Fibroblast of skin of scalp (primary cell): ENCODE results near the gene ADAMTS12. TPM values are rescaled to one million over a fixed set of nuclear protein-coding genes. Genes with fewer than 3 reads are reported as not detected.
"Not testable (repeated sequence)": the region's sequence is repeated elsewhere in the genome, so short reads cannot be mapped to it uniquely, and the experiment has no call there.

ENCODE experiments used
- DNase-seq: peaks from one replicate; pipeline ENCODE4 v3.0.0-alpha.2; 2013
- polyA plus RNA-seq, 2 experiments: library from polyadenylated mRNA; unstranded; fragments of 120-200 nt; gene quantifications; one replicate each; pipeline ENCODE4 v1.2.1, GENCODE V29; 2013; ENCODE audit not compliant: insufficient read length in 2 of 2

ADAMTS12 gene
- polyA plus RNA-seq (2013, experiment 1 of 2; ENCODE audit: insufficient read length) = 33.8 TPM
- polyA plus RNA-seq (2013, experiment 2 of 2; ENCODE audit: insufficient read length) = 35.4 TPM

GRCh38 chr5:33891788-33892619 is at the start of gene ADAMTS12:
Gene ADAMTS12 (minus strand): TSS chr5:33891990. CDS start chr5:33891856, 134 bp downstream.
- DNase-seq = peak; percentile 69

- peak; percentile 19 for DNase-seq
Observed at GRCh38 chr5:33941090-33941489, 49.3 kb upstream of the ADAMTS12 start.

- DNase-seq = peak; percentile 16
Observed at GRCh38 chr5:33939556-33940262, 47.9 kb upstream of the ADAMTS12 start.

GRCh38 chr5:33938881-33939280 is 47.1 kb upstream of the ADAMTS12 start:
- no peak for DNase-seq

- no peak for DNase-seq
Observed at GRCh38 chr5:33938507-33938796, 46.7 kb upstream of the ADAMTS12 start.

- no peak for DNase-seq
Observed at GRCh38 chr5:33937707-33938506, 46.1 kb upstream of the ADAMTS12 start.

- no peak for DNase-seq
Observed at GRCh38 chr5:33937017-33937706, 45.4 kb upstream of the ADAMTS12 start.

GRCh38 chr5:33936381-33937016 is 44.7 kb upstream of the ADAMTS12 start, which contains the start of gene RXFP3:
Gene RXFP3 (plus strand): TSS chr5:33936386. CDS start chr5:33936741, 355 bp downstream.
- peak; percentile 16 for DNase-seq

- peak; percentile 68 for DNase-seq
Observed at GRCh38 chr5:33936004-33936380, 44.2 kb upstream of the ADAMTS12 start.

- peak; percentile 35 for DNase-seq
Observed at GRCh38 chr5:33934176-33934575, 42.4 kb upstream of the ADAMTS12 start.

- no peak for DNase-seq
Observed at GRCh38 chr5:33933723-33934169, 42.0 kb upstream of the ADAMTS12 start.

GRCh38 chr5:33931136-33931535 is 39.3 kb upstream of the ADAMTS12 start:
- DNase-seq = no peak

- DNase-seq = no peak
Observed at GRCh38 chr5:33929925-33930690, 38.3 kb upstream of the ADAMTS12 start.

GRCh38 chr5:33928283-33928682 is 36.5 kb upstream of the ADAMTS12 start:
- DNase-seq = no peak

- no peak for DNase-seq
Observed at GRCh38 chr5:33927685-33928084, 35.9 kb upstream of the ADAMTS12 start.

GRCh38 chr5:33925278-33925677 is 33.5 kb upstream of the ADAMTS12 start:
- no peak for DNase-seq

- no peak for DNase-seq
Observed at GRCh38 chr5:33921002-33921401, 29.2 kb upstream of the ADAMTS12 start.

GRCh38 chr5:33914844-33915243 is 23.1 kb upstream of the ADAMTS12 start:
- DNase-seq = not testable (repeated sequence)

- DNase-seq = peak; percentile 23
Observed at GRCh38 chr5:33906248-33906647, 14.5 kb upstream of the ADAMTS12 start.

- DNase-seq = no peak
Observed at GRCh38 chr5:33905381-33905780, 13.6 kb upstream of the ADAMTS12 start.

- DNase-seq = no peak
Observed at GRCh38 chr5:33903118-33903517, 11.3 kb upstream of the ADAMTS12 start.
